ENCODE measurements around the gene CAST.

GRCh38 chr5:96680759-96681470, 18.7 kb downstream of the CAST start:
- no peak for TF ChIP-seq CTCF (IDR thresholded peaks at IDR 0.05 in 8 of 11, conservative IDR thresholded peaks at IDR 0.05 in 3 of 11)
- TF ChIP-seq POLR2A (IDR thresholded peaks at IDR 0.05), result no peak

Data from spleen (tissue), 7 donors.